Glomerular visceral epithelial cell (primary cell): ENCODE results near the gene FBXW8.

Experiments
- DNase-seq: peaks from one replicate; pipeline ENCODE4 v3.0.0-alpha.2; 2016; ENCODE audit errors: extremely low spot score

Gene FBXW8

GRCh38 chr12:116887244-116887643, 23.5 kb upstream of the FBXW8 start:
- no peak for DNase-seq

GRCh38 chr12:116887897-116888296, 22.9 kb upstream of the FBXW8 start:
- DNase-seq, result no peak

- DNase-seq, result no peak
Measured at GRCh38 chr12:116890330-116890729, 20.4 kb upstream of the FBXW8 start.

GRCh38 chr12:116891019-116891418, 19.7 kb upstream of the FBXW8 start:
- DNase-seq, result no peak

GRCh38 chr12:116892349-116893140, 18.2 kb upstream of the FBXW8 start:
- DNase-seq, result no peak

GRCh38 chr12:116894913-116895312, 15.8 kb upstream of the FBXW8 start:
- DNase-seq, result no peak

GRCh38 chr12:116896411-116896924, 14.3 kb upstream of the FBXW8 start:
- DNase-seq, result no peak

- DNase-seq, result no peak
Measured at GRCh38 chr12:116897476-116897875, 13.3 kb upstream of the FBXW8 start.

GRCh38 chr12:116898669-116899068, 12.1 kb upstream of the FBXW8 start:
- DNase-seq, result no peak

GRCh38 chr12:116901612-116902011, 9.1 kb upstream of the FBXW8 start:
- no peak for DNase-seq

DNA sequence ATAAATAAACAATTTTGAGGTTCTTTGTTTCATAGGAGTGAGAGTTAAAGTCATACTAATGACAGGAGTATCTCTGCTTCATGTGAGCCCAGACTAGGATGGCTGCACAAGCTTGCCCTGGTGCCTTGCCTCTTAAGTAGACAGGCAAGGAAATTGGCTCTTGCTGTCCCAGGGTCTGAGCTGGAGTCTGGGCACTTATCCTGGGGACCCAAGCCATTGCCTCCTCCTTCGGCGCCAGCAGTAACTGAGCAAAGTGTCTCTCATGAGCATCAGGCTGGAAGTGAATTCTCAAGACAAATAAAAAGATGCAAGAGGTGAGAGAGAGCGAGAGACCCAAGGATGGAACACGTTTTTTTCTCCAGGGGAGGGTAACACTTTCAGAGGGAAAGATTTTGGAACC, 6.9 kb upstream of the FBXW8 start:
- no peak for DNase-seq

GRCh38 chr12:116906285-116906684, 4.5 kb upstream of the FBXW8 start:
- DNase-seq, result no peak

DNA sequence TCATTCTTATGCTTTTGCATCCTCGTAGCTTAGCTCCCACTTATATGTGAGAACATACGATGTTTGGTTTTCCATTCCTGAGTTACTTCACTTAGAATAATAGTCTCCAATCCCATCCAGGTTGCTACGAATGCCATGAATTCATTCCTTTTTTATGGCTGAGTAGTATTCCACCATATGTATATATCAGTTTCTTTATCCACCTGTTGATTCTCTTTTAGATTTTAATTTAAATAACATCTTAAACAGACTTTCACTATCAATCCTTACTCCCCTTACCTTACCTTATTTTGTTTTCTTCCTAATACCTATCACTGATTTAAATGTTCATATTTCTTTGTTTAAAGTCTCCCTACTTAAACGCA, 488 bp upstream of the FBXW8 start:
- no peak for DNase-seq

DNA sequence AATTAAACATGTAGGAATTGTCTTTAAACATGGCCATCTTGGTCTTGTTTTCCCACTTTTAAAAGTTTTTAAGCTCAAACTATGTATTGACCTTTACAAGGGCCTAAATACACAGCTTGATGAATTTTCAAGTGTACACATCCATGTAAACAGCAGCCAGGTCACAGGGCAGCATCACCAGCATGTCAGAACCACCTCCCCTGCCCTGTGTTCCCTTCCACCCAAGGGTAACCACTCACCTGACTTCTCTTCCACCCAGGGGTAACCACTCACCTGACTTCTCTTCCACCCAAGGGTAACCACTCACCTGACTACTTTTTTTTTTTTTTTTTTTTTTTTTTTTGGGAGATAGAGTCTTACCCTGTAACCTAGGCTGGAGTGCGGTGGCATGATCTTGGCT, 4.6 kb downstream of the FBXW8 start:
- DNase-seq, result no peak

GRCh38 chr12:116916122-116916521, 5.4 kb downstream of the FBXW8 start:
- peak; percentile 6 for DNase-seq

DNA sequence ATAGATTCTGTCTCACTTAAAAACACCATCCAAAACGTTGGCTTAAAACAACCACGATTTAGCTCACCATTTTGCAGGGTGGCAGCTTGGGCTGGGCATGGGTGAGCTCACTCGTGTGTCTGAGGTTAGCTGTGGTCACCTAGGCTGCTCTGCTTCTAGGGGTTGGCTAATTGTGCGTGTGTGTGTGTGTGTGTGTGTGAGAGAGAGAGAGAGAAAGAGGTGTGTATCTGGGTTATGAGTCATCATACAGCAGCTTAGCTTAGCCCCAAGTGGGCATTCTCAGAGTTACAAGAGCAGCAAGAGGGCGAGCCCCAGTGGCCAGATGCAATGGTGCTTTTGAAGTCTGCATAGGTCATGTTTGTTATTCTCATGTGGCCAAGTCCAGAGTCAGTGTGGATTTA, 6.0 kb downstream of the FBXW8 start:
- peak; percentile 93 for DNase-seq

GRCh38 chr12:116918464-116918863, 7.7 kb downstream of the FBXW8 start:
- no peak for DNase-seq

DNA sequence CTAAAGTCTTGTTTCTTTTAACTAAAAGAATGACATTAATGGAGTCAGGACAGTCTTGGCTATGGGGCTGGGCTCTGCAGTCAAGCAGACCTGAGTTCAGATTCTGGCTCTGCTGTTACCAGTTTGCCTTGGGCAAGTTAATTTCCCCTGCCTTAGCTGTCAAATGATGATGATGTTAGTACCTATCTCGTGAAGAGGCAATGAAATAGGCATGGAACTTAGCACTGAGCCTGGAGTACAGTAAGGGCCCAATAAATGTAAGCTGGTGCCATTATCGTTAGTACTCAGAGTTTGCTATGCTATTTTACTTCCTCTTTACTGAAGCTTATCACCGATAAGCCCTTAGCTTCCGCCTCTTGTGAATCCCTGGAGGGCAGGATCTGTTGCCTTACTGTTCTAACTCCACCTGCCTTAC, 8.5 kb downstream of the FBXW8 start:
- DNase-seq, result no peak

- no peak for DNase-seq
Measured at GRCh38 chr12:116919706-116920485, 9.1 kb downstream of the FBXW8 start.

- no peak for DNase-seq
Measured at GRCh38 chr12:116920939-116921338, 10.2 kb downstream of the FBXW8 start.

DNA sequence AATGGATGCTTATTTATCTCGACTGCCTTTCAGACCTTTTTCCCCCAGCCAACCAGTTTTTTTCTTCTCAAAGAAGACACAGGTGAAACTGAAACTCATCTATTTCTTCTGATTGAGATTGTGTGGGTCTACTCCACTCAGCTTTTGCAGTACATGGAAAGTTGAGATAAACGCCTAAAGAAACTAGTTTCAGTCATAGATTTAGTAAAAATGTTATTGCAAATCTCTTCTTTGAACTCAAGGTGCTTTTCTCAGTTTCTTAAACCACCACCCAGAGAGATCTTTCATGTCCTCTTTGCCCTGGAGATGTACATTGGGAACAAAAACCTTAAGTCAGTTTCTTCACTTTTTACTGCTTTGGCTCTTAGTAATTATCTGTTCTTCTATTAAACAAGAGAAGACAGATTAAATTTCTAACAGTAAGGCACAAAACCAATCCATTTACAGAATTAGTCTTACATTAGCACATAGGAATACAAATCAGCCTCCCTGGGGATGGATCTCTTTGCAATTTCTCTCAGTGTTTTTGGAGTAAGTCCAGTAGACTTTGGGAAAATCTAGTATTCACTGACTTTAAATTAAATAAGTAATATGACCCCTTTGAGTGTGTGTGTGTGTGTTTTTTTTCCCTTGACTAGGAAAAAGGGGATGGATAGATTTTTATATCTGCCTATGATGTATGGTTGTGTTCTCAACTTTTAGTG, 11.6 kb downstream of the FBXW8 start:
- DNase-seq, result no peak
